HG02870 (cell line): ENCODE data around the gene DIABLO.

ENCODE experiments used
- ATAC-seq: cut with Tn5 transposase; IDR thresholded peaks from one replicate; pipeline ENCODE4 v1.9.1; 2021; ENCODE audit warnings: mild to moderate bottlenecking, moderate library complexity; ENCODE audit not compliant: unreplicated experiment

DIABLO gene

GRCh38 chr12:122159882-122160281, 66.0 kb downstream of the DIABLO start:
- no peak for ATAC-seq

GRCh38 chr12:122158700-122159285, 67.1 kb downstream of the DIABLO start:
- no peak for ATAC-seq
